Uterus (tissue), 4 donors: ENCODE measurements around the gene BCAS3. TPM values are rescaled to one million over a fixed set of nuclear protein-coding genes. Genes with fewer than 3 reads are reported as not detected.
"Not testable (repeated sequence)": the region's sequence is repeated elsewhere in the genome, so short reads cannot be mapped to it uniquely, and the experiment has no call there.

Experiments
- DNase-seq, 2 donors: peaks; one replicate each; pipeline ENCODE4 v3.0.0-alpha.2; 2019 to 2020
- H3K27ac ChIP-seq, 2 donors: fragments of 200-600 bp; sonication (generic); 1 replicate in 1 of 2; 2 replicates in 1 of 2; pipeline ENCODE4 v1.5.1; 2016 to 2018
- H3K27me3 ChIP-seq, 2 donors: fragments of 200-600 bp; sonication (generic); one replicate each; pipeline ENCODE4 v1.5.1; 2018 to 2019; ENCODE audit warnings: control low read depth in 1 of 2
- H3K36me3 ChIP-seq, 2 donors: fragments of 200-600 bp; sonication (generic); one replicate each; pipeline ENCODE4 v1.5.1; 2019; ENCODE audit warnings: control low read depth in 1 of 2
- H3K4me1 ChIP-seq, 2 donors: fragments of 200-600 bp; sonication (generic); one replicate each; pipeline ENCODE4 v1.5.1; 2018 to 2019; ENCODE audit warnings: control low read depth in 1 of 2
- H3K4me3 ChIP-seq, 2 donors: fragments of 200-600 bp; sonication (generic); 1 replicate in 1 of 2; 2 replicates in 1 of 2; pipeline ENCODE4 v1.5.1; 2018 to 2019; ENCODE audit warnings: mild to moderate bottlenecking in 1 of 2
- H3K9me3 ChIP-seq, 2 donors: fragments of 200-600 bp; sonication (generic); one replicate each; pipeline ENCODE4 v1.5.1; 2019; ENCODE audit warnings: control low read depth in 1 of 2
- POLR2A ChIP-seq, 2 donors: fragments of 450-650 bp; IDR thresholded peaks; one replicate each; pipeline ENCODE4 v1.6.1; 2016; ENCODE audit warnings: antibody characterized with exemption in 2 of 2, mild to moderate bottlenecking in 1 of 2, moderate library complexity in 1 of 2
- intact Hi-C: fragments of 100-400 bp; cut with DNase I; formaldehyde crosslinking; loops from one replicate; pipeline ENCODE4 v1.15.1; 2023; ENCODE audit warnings: low total_unique reads
- total RNA-seq, 4 donors: library from RNA; depleted of rRNA in 3 of 4; stranded (reverse); fragments of >200 nt in 3 of 4; gene quantifications; one replicate each; pipeline versions ENCODE4 v1.1.0 to v1.2.4, GENCODE V29; 2014 to 2023
- TF ChIP-seq, protein P1 (sequence below), 4 experiments: fragments of 200-600 bp in 2 of 4; fragments of 450-650 bp in 2 of 4; sonication (generic) in 2 of 4; IDR thresholded peaks; one replicate each; pipeline ENCODE4 v1.5.1; 2016 to 2019; ENCODE audit warnings: antibody characterized with exemption in 4 of 4, mild to moderate bottlenecking in 2 of 4, moderate library complexity in 1 of 4
- donor health status: DM: yes; HTN: yes; CAD: no.

BCAS3 gene
- total RNA-seq, 4 donors from 2014 or later = 42.6 to 147 (median 83.7) TPM

- intact Hi-C loops = no loop called here
- Histone ChIP-seq H3K4me3 (no peak overlapping the region), H3K9me3 (peaks cover 0 to 10% of the 10 kb centered on the region in 2 donors), H3K36me3 (no peaks in the 10 kb centered on the region), H3K4me1 (no peaks in the 10 kb centered on the region), H3K27me3 (no peaks in the 10 kb centered on the region), H3K27ac (no peak overlapping the region)
- TF ChIP-seq, protein P1, sequence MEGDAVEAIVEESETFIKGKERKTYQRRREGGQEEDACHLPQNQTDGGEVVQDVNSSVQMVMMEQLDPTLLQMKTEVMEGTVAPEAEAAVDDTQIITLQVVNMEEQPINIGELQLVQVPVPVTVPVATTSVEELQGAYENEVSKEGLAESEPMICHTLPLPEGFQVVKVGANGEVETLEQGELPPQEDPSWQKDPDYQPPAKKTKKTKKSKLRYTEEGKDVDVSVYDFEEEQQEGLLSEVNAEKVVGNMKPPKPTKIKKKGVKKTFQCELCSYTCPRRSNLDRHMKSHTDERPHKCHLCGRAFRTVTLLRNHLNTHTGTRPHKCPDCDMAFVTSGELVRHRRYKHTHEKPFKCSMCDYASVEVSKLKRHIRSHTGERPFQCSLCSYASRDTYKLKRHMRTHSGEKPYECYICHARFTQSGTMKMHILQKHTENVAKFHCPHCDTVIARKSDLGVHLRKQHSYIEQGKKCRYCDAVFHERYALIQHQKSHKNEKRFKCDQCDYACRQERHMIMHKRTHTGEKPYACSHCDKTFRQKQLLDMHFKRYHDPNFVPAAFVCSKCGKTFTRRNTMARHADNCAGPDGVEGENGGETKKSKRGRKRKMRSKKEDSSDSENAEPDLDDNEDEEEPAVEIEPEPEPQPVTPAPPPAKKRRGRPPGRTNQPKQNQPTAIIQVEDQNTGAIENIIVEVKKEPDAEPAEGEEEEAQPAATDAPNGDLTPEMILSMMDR (IDR thresholded peaks at IDR 0.05) = no peak
- no peak for TF ChIP-seq POLR2A (IDR thresholded peaks at IDR 0.05)
- no peak for DNase-seq
Measured at GRCh38 chr17:60970741-60971140, 293.1 kb downstream of the BCAS3 start.

DNA sequence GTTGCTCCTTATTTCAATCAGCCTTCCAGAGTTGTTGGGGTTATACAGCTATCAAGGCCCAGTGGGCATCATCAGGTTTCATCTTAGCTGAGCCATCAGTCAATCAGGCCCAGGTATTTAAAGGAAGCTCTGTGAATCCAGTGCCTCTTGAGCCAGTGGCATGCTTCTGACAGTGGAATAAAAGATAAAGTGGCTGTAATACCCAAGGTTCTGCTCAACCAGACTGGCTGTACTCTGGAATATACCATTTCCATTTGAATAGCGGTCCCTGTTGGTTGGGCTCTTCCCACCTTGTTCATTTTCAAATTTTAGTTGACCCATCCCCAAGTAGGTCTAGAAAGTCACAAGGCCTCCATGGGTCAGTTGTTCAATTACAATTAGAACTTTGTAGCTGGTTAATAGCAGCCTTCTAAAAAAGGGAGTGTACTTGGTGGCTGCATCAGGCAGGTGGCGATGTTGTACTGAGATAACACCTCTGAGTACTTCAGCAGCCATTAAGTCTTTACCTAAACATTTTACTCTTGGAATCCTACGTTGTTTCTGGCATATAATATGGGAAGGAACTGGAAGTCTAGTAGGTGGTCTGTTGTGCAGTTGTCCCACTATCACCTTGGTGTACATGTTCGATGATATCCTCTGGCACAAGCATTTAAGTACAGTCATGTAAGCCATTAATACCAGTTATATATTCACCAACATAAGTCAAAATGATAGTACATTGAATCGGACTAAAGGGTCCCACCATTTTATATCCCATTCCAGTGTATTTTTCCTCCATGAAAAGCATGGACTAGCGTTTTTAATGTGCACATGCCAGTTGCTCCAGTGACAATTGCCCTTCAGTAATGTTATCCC, 294.1 kb downstream of the BCAS3 start:
- no peaks in the 10 kb centered on the region for H3K27me3 ChIP-seq
- intact Hi-C loops = no loop called here
- no peak overlapping the region for H3K4me3 ChIP-seq
- TF ChIP-seq POLR2A (IDR thresholded peaks at IDR 0.05) = no peak
- TF ChIP-seq, protein P1 (IDR thresholded peaks at IDR 0.05) = peak; percentile 24 to 63 (median 49)
- peaks cover 0 to 10% of the 10 kb centered on the region in 2 donors for H3K9me3 ChIP-seq
- H3K36me3 ChIP-seq = no peaks in the 10 kb centered on the region
- H3K4me1 ChIP-seq = no peaks in the 10 kb centered on the region
- H3K27ac ChIP-seq = no peak overlapping the region
- peak; percentile 18 to 22 for DNase-seq

GRCh38 chr17:60976861-60977260, 299.2 kb downstream of the BCAS3 start:
- H3K4me1 ChIP-seq, DNase-seq, H3K36me3 ChIP-seq, H3K27me3 ChIP-seq, H3K9me3 ChIP-seq, H3K4me3 ChIP-seq, H3K27ac ChIP-seq, intact Hi-C loops: not testable (repeated sequence)

DNA sequence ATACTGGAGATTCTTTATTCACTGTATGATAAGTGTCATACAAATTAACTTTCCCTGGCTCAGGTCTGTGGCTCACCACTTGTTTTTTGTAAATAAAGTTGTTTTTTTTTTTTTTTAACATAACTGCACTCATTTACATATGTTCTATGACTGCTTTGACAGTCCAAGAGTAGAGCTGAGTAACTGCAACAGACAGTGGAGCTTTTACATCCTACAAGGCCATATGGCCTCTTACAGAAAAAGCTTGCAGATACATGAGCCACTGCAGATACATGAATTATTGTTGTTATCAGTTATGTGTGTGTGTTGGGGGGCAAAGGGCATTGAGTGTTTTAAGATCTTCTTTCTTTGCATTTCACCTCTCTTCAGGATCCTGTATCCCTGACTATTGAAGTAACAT, 311.7 kb downstream of the BCAS3 start:
- intact Hi-C loops = no loop called here
- Histone ChIP-seq H3K4me3 (no peak overlapping the region), H3K36me3 (no peaks in the 10 kb centered on the region), H3K27ac (no peak overlapping the region), H3K4me1 (no peaks in the 10 kb centered on the region), H3K9me3 (no peaks in the 10 kb centered on the region), H3K27me3 (no peaks in the 10 kb centered on the region)
- no peak for DNase-seq
- TF ChIP-seq, protein P1 (IDR thresholded peaks at IDR 0.05) = no peak
- TF ChIP-seq POLR2A (IDR thresholded peaks at IDR 0.05) = no peak

GRCh38 chr17:60989846-60990245, 312.2 kb downstream of the BCAS3 start:
- Histone ChIP-seq H3K9me3 (no peaks in the 10 kb centered on the region), H3K27ac (no peak overlapping the region)

More at GRCh38 chr17:60989846-60990245, 312.2 kb downstream of the BCAS3 start:
- H3K27me3 ChIP-seq = no peaks in the 10 kb centered on the region
- H3K4me1 ChIP-seq = no peaks in the 10 kb centered on the region
- TF ChIP-seq, protein P1 (IDR thresholded peaks at IDR 0.05) = no peak
- TF ChIP-seq POLR2A (IDR thresholded peaks at IDR 0.05) = no peak
- no peak for DNase-seq
- no peak overlapping the region for H3K4me3 ChIP-seq
- H3K36me3 ChIP-seq = no peaks in the 10 kb centered on the region
- intact Hi-C loops = no loop called here
